Loucy (cell line): ENCODE results near the gene GRK3.
"Not testable (repeated sequence)": the region's sequence is repeated elsewhere in the genome, so short reads cannot be mapped to it uniquely, and the experiment has no call there.

Experiments
- H2AFZ ChIP-seq: fragments of 200-600 bp; sonication (generic); 2 replicates; pipeline ENCODE4 v1.6.0; 2016; ENCODE audit warnings: antibody characterized with exemption, mild to moderate bottlenecking, low read length, moderate library complexity
- H3F3A ChIP-seq: fragments of 200-600 bp; 2 replicates; pipeline ENCODE4 v1.6.0; 2016; ENCODE audit warnings: antibody characterized with exemption, low read depth, mild to moderate bottlenecking
- H3K27me3 ChIP-seq: fragments of 200-600 bp; sonication (generic); 2 replicates; pipeline ENCODE4 v1.6.1; 2014; ENCODE audit warnings: low read length, mild to moderate bottlenecking; ENCODE audit not compliant: insufficient read depth, poor library complexity, severe bottlenecking
- H3K36me3 ChIP-seq: fragments of 200-600 bp; sonication (generic); 2 replicates; pipeline ENCODE4 v1.6.1; 2016; ENCODE audit warnings: low read length; ENCODE audit not compliant: insufficient read depth
- H3K4me1 ChIP-seq: fragments of 200-600 bp; sonication (generic); 2 replicates; pipeline ENCODE4 v1.5.1; 2014; ENCODE audit warnings: low read length, mild to moderate bottlenecking; ENCODE audit not compliant: insufficient read depth, poor library complexity, severe bottlenecking
- H3K4me2 ChIP-seq: fragments of 200-600 bp; sonication (generic); 2 replicates; pipeline ENCODE4 v1.6.0; 2014; ENCODE audit warnings: antibody characterized with exemption, low read length, low read depth, mild to moderate bottlenecking; ENCODE audit not compliant: poor library complexity, severe bottlenecking
- H3K4me3 ChIP-seq: fragments of 200-600 bp; sonication (generic); 2 replicates; pipeline ENCODE4 v1.5.1; 2014; ENCODE audit warnings: low read length, mild to moderate bottlenecking, mixed read lengths; ENCODE audit not compliant: poor library complexity, severe bottlenecking
- H3K79me2 ChIP-seq: fragments of 200-600 bp; sonication (generic); 2 replicates; pipeline ENCODE4 v1.6.1; 2014; ENCODE audit warnings: low read length; ENCODE audit not compliant: insufficient read depth
- H3K9ac ChIP-seq: fragments of 200-600 bp; sonication (generic); 2 replicates; pipeline ENCODE4 v1.6.0; 2014; ENCODE audit warnings: mild to moderate bottlenecking, low read depth, low read length, moderate library complexity; ENCODE audit not compliant: poor library complexity, severe bottlenecking
- H3K9me2 ChIP-seq: fragments of 200-600 bp; sonication (generic); replicated peaks from 2 replicates; pipeline ENCODE4 v1.6.1; 2016; ENCODE audit warnings: low read depth, low read length, mixed read lengths
- H3K9me3 ChIP-seq: fragments of 200-600 bp; sonication (generic); 2 replicates; pipeline ENCODE4 v1.6.1; 2014; ENCODE audit warnings: mild to moderate bottlenecking, antibody characterized with exemption, low read length, low read depth; ENCODE audit not compliant: insufficient read depth
- H4K20me1 ChIP-seq: fragments of 200-600 bp; sonication (generic); 2 replicates; pipeline ENCODE4 v1.6.0; 2014; ENCODE audit warnings: antibody characterized with exemption, low read length, mild to moderate bottlenecking; ENCODE audit not compliant: insufficient read depth, poor library complexity, severe bottlenecking
- EZH2phosphoT487 ChIP-seq: fragments of 200-600 bp; IDR thresholded peaks from 2 replicates; pipeline ENCODE4 v1.6.1; 2018; ENCODE audit warnings: antibody characterized with exemption, mild to moderate bottlenecking, moderate library complexity, borderline replicate concordance
- TF ChIP-seq, protein P1 (sequence below): fragments of 200-600 bp; sonication (generic); conservative IDR thresholded peaks from 2 replicates; pipeline ENCODE4 v1.5.1; 2014; ENCODE audit warnings: mild to moderate bottlenecking, antibody characterized with exemption, low read length

Gene GRK3

DNA sequence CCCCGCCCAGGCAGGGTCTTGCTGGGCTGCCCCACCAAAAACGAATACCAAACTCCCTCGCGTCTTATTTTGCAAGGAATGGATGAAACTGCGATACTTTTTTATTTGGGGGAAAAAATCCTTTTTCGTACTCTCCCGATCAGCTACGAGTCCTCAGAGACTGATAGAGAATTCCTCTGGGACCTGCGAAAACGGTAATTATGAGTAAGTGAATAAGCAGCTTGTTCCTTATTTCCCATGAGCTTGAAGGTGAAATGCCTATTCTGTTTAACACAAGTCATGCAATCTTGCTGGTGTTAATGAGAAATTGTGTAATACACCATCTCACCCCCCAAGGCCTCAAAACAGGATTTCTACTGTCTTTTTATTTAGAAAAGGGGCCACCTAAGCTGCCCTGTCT is 5.5 kb downstream of the GRK3 start:
- peaks cover 65% of the 10 kb centered on the region for H3K4me1 ChIP-seq
- H3K4me2 ChIP-seq: peak overlapping the region; percentile 83
- H3K36me3 ChIP-seq: peaks cover 4% of the 10 kb centered on the region; the same call in 1 of the 2 replicates

DNA sequence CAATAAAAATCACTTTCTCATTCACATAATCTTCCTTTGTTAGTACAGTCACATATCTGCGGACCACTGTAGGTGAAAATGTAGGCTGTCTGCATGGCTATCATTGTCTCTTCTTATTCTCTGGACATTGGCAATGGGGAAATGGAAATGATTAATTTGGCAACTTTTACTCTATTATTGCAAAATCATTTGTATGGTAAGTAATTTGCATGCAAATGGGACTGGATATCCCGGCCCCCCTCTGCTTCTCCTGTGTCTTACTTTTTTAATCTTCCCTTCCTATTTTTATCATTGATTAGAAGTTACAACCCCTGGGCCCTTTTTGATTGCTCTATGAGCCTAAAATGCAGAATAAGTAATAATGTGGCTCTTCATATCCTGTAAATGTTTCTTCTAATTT is 6.0 kb downstream of the GRK3 start:
- Histone ChIP-seq H3K4me3 (peak overlapping the region; percentile 86), H3K36me3 (peaks cover 4% of the 10 kb centered on the region; the same call in 1 of the 2 replicates), H3F3A (no peaks in the 10 kb centered on the region), H3K27me3 (no peaks in the 10 kb centered on the region), H3K9me3 (no peaks in the 10 kb centered on the region), H3K9ac (peak overlapping the region; percentile 86), H2AFZ (no peak overlapping the region), H3K79me2 (peaks cover 100% of the 10 kb centered on the region), H3K4me2 (peak overlapping the region; percentile 83), H3K9me2 (no peaks in the 10 kb centered on the region), H4K20me1 (peaks cover 82% of the 10 kb centered on the region), H3K4me1 (peaks cover 70% of the 10 kb centered on the region)
- TF ChIP-seq EZH2phosphoT487: no peak
- TF ChIP-seq, protein P1, sequence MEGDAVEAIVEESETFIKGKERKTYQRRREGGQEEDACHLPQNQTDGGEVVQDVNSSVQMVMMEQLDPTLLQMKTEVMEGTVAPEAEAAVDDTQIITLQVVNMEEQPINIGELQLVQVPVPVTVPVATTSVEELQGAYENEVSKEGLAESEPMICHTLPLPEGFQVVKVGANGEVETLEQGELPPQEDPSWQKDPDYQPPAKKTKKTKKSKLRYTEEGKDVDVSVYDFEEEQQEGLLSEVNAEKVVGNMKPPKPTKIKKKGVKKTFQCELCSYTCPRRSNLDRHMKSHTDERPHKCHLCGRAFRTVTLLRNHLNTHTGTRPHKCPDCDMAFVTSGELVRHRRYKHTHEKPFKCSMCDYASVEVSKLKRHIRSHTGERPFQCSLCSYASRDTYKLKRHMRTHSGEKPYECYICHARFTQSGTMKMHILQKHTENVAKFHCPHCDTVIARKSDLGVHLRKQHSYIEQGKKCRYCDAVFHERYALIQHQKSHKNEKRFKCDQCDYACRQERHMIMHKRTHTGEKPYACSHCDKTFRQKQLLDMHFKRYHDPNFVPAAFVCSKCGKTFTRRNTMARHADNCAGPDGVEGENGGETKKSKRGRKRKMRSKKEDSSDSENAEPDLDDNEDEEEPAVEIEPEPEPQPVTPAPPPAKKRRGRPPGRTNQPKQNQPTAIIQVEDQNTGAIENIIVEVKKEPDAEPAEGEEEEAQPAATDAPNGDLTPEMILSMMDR: no peak

More for the DNA sequence above, 5.5 kb downstream of the GRK3 start:
- H3K27me3 ChIP-seq: peaks cover 4% of the 10 kb centered on the region
- H2AFZ ChIP-seq: no peak overlapping the region
- H3F3A ChIP-seq: no peaks in the 10 kb centered on the region
- peak overlapping the region; percentile 86 for H3K4me3 ChIP-seq
- no peaks in the 10 kb centered on the region for H3K9me3 ChIP-seq
- H4K20me1 ChIP-seq: peaks cover 82% of the 10 kb centered on the region
- peak overlapping the region; percentile 86 for H3K9ac ChIP-seq
- H3K9me2 ChIP-seq: no peaks in the 10 kb centered on the region
- no peak for TF ChIP-seq EZH2phosphoT487
- peaks cover 100% of the 10 kb centered on the region for H3K79me2 ChIP-seq

DNA sequence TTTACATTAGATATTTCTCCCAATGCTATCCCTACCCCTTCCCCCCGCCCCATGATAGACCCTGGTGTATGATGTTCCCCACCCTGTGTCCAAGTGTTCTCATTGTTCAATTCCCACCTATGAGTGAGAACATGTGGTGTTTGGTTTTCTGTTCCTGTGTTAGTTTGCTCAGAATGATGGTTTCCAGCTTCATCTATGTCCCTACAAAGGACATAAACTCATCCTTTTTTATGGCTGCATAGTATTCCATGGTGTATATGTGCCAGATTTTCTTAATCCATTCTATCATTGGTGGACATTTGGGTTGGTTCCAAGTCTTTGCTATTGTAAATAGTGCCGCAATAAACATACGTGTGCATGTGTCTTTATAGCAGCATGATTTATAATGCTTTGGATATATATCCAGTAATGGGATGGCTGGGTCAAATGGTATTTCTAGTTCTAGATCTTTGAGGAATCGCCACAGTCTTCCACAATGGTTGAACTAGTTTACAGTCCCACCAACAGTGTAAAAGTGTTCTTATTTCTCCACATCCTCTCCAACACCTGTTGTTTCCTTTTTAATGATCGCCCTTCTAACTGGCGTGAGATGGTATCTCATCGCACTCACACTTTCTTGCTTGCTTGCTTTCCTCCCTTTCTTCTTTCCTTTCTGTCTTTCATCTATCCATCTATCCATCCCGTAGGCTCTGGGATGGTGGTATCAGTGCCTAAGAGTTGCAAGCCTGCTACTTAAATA is 7.7 kb downstream of the GRK3 start:
- not testable (repeated sequence) for H2AFZ ChIP-seq, H3K9me3 ChIP-seq, H3F3A ChIP-seq, H3K27me3 ChIP-seq, H3K36me3 ChIP-seq, H3K9me2 ChIP-seq
- Histone ChIP-seq H3K9ac (peak overlapping the region; percentile 8), H3K4me3 (peak overlapping the region; percentile 86), H4K20me1 (peaks cover 92% of the 10 kb centered on the region), H3K79me2 (peaks cover 100% of the 10 kb centered on the region), H3K4me2 (peak overlapping the region; percentile 83), H3K4me1 (peaks cover 77% of the 10 kb centered on the region)

DNA sequence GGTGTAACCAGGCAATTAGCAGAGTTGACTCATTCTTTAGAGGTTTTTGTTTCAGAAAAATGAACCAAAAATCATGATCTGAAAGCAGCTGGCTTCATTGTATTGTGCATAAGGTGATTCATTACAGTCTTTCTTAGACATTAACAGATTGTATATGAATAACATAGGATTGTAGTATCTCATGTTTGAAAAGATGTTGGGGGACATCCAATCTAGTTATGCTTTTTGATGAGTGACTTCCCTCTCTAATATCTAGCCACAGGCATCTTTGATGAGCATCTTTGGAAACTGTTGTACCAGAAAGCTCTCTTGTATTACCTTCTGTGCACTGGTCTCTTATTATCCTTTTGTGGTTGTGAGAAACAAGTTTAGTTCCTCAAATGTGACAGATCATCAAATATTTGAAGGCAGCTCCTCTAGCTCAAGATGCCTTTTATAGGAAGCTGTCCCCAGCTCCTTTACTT is 8.3 kb downstream of the GRK3 start:
- Histone ChIP-seq H3K9me2 (no peaks in the 10 kb centered on the region), H3K36me3 (peaks cover 9% of the 10 kb centered on the region; the same call in 1 of the 2 replicates), H3K79me2 (peaks cover 100% of the 10 kb centered on the region), H4K20me1 (peaks cover 95% of the 10 kb centered on the region), H3K4me2 (peak overlapping the region; percentile 83), H3K9me3 (no peaks in the 10 kb centered on the region), H3K27me3 (no peaks in the 10 kb centered on the region), H2AFZ (no peak overlapping the region), H3K4me1 (peaks cover 73% of the 10 kb centered on the region), H3K4me3 (peak overlapping the region; percentile 59), H3F3A (no peaks in the 10 kb centered on the region), H3K9ac (peak overlapping the region; percentile 8)
- TF ChIP-seq, protein P1: no peak
- TF ChIP-seq EZH2phosphoT487: no peak
